ENCODE results near the gene RASAL1. TPM values are rescaled to one million over a fixed set of nuclear protein-coding genes. Genes with fewer than 3 reads are reported as not detected.

The RASAL1 gene
- total and polyA plus RNA-seq, 2 experiments from 2014 or later, result 2.7 to 8.2 TPM

- H2AFZ ChIP-seq, result no peak overlapping the region
- Mint-ChIP-seq H3K36me3 (ENCODE audit: low read depth) (no peaks in the 10 kb centered on the region), H3K9me3 (no peaks in the 10 kb centered on the region; the same call in 2 of the 3 replicates), H3K4me1 (peaks cover 17% of the 10 kb centered on the region), H3K27me3 (ENCODE audit: insufficient read depth, low read depth, poor library complexity) (peaks cover 16% of the 10 kb centered on the region), H3K27ac (no peak overlapping the region), H3K4me3 (no peak overlapping the region)
- H3F3A ChIP-seq (replicated peaks; ENCODE audit: low read depth), result 0 out of 2 replicates have a peak, but pooled peaks cover 4% of the 10 kb centered on the region
- TF ChIP-seq POLR2AphosphoS5 (IDR thresholded peaks at IDR 0.05; ENCODE audit: low read depth), result no peak
- TF ChIP-seq ZNF462 (CRISPR knock-in tag; IDR thresholded peaks at IDR 0.05), result no peak
- no peak for TF ChIP-seq ETS1 (IDR thresholded peaks at IDR 0.05)
- no peak for TF ChIP-seq STAT1 (IDR thresholded peaks at IDR 0.05; ENCODE audit: unreplicated experiment)
- no peak for TF ChIP-seq JUNB (IDR thresholded peaks at IDR 0.05; ENCODE audit: unreplicated experiment)
- TF ChIP-seq ZNF331 (CRISPR knock-in tag; IDR thresholded peaks at IDR 0.05; ENCODE audit: low read depth), result no peak
- TF ChIP-seq NANOG (IDR thresholded peaks at IDR 0.05; ENCODE audit: borderline replicate concordance), result no peak
- TF ChIP-seq EZH2phosphoT487 (IDR thresholded peaks at IDR 0.05; ENCODE audit: unreplicated experiment), result no peak
- no peaks in the 10 kb centered on the region for H3K9me2 ChIP-seq (ENCODE audit: insufficient read depth)
- no peaks in the 10 kb centered on the region for H3K36me3 ChIP-seq (ENCODE audit: insufficient read depth)
- no peaks in the 10 kb centered on the region for H3K27me3 ChIP-seq (ENCODE audit: insufficient read depth)
- peaks cover 9% of the 10 kb centered on the region for H3K4me1 ChIP-seq (ENCODE audit: insufficient read depth)
- H3K4me3 ChIP-seq, result no peak overlapping the region
- H3K4me2 ChIP-seq, result no peak overlapping the region
- no peaks in the 10 kb centered on the region for H3K79me2 ChIP-seq (replicated peaks; ENCODE audit: insufficient read depth)
- DNase-seq (ENCODE audit: low spot score) (no peak), ATAC-seq (no peak)
- H3K27ac ChIP-seq (ENCODE audit: low read depth), result no peak overlapping the region
- H4K20me1 ChIP-seq (replicated peaks; ENCODE audit: insufficient read depth), result no peaks in the 10 kb centered on the region
Measured at GRCh38 chr12:113140706-113141105, 5.1 kb upstream of the RASAL1 start.

All from GM23338 (cell line).